Heart left ventricle (tissue), 13 donors: ENCODE data around the gene TTC34.

Experiments
- POLR2A ChIP-seq, 2 donors: fragments of 450-650 bp; IDR thresholded peaks; one replicate each; pipeline ENCODE4 v1.6.1; 2017; ENCODE audit warnings: antibody characterized with exemption in 2 of 2, mild to moderate bottlenecking in 2 of 2, moderate library complexity in 2 of 2
- TF ChIP-seq, protein P1 (sequence below), 12 donors: fragments of 200-600 bp; sonication (generic) in 4 of 12; IDR thresholded peaks; one replicate each; pipeline versions ENCODE4 v1.5.0 to v1.8.0; 2018 to 2022; ENCODE audit warnings: antibody characterized with exemption in 12 of 12, mild to moderate bottlenecking in 5 of 12
- donor health status: ischemic (EF 13 %, LVEDD 7.1; RV severe dilation, severe dysfunction).
- donor health status: DM: no; HTN: yes; CAD: no.
- donor health status: DM: no; HTN: no; CAD: no.
- donor health status: ischemic (EF 25% LVEDD 6.9; RV normal size, moderate dysfunction).
- donor health status: ischemic (EF 25% LVEDD 5.7; RV mildly dilated, moderate dysfunction).
- donor health status: ischemic (EF 35%, LVEDD 5.7; RV mildly dilated, moderate dysfunction).
- donor health status: nonischemic (EF 11% LVEDD 7.7; RV severe dilation, severe dysfunction).
- donor health status: DM: yes; HTN: yes; CAD: no.
- donor health status: PGD.
- donor health status: ischemic (EF 29% LVEDD 5.4; RV normal size, mild dysfunction).
- donor health status: nonischemic (EF 23%, LVEDD 6.1; RV moderate dilation, normal function).

DNA sequence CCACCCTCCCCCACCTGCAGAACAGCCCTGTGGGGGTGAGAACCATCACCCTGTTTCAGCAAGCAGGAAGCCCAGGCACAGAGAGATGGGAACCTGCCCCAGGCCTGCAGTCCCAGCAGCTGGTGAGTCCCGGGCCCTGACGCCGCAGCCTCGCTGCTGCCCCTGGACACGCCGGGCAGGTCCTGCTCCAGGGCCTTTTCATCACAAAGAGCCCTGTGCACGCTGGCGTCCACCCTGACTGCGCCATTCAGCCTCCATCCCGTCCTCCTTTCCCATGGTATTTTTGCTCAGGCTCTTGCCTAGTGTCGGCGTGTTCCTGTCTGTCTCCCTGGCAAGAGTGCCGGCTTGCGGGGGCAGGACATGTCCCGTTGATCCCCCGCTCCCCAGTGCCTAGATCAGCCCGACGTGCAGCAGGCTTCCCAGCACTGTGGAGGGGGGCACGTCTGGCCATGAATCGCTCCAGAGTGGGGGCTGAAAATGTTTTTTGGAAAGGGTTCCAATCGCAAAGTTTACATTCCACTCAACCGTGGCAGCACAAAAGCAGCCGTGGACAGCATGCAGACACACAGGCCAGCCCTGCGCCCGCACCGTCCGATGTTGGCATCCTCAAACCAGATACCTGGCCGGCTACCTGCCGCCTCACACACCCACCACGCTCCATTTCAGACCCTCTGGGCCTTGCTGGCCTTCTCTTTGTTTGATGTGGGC, 6.3 kb upstream of the TTC34 start:
- TF ChIP-seq, protein P1, sequence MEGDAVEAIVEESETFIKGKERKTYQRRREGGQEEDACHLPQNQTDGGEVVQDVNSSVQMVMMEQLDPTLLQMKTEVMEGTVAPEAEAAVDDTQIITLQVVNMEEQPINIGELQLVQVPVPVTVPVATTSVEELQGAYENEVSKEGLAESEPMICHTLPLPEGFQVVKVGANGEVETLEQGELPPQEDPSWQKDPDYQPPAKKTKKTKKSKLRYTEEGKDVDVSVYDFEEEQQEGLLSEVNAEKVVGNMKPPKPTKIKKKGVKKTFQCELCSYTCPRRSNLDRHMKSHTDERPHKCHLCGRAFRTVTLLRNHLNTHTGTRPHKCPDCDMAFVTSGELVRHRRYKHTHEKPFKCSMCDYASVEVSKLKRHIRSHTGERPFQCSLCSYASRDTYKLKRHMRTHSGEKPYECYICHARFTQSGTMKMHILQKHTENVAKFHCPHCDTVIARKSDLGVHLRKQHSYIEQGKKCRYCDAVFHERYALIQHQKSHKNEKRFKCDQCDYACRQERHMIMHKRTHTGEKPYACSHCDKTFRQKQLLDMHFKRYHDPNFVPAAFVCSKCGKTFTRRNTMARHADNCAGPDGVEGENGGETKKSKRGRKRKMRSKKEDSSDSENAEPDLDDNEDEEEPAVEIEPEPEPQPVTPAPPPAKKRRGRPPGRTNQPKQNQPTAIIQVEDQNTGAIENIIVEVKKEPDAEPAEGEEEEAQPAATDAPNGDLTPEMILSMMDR (IDR thresholded peaks at IDR 0.05), result no peak
- no peak for TF ChIP-seq POLR2A (IDR thresholded peaks at IDR 0.05)
